Urinary bladder (tissue), 4 donors: ENCODE data around the gene CDK19. TPM values are rescaled to one million over a fixed set of nuclear protein-coding genes. Genes with fewer than 3 reads are reported as not detected.
"Not testable (repeated sequence)": the region's sequence is repeated elsewhere in the genome, so short reads cannot be mapped to it uniquely, and the experiment has no call there.

Experiments used
- DNase-seq: peaks from one replicate; pipeline ENCODE4 v3.0.0-alpha.2; 2015; ENCODE audit errors: extremely low spot score
- H3K27ac ChIP-seq: one replicate; pipeline ENCODE4 v1.5.1; 2013; ENCODE audit warnings: low read depth, mild to moderate bottlenecking, moderate library complexity
- H3K36me3 ChIP-seq: one replicate; pipeline ENCODE4 v1.6.1; 2013; ENCODE audit warnings: mild to moderate bottlenecking, moderate library complexity; ENCODE audit not compliant: insufficient read depth
- H3K4me1 ChIP-seq: one replicate; pipeline ENCODE4 v1.6.1; 2013; ENCODE audit warnings: mild to moderate bottlenecking, moderate library complexity; ENCODE audit not compliant: insufficient read depth
- H3K4me3 ChIP-seq: one replicate; pipeline ENCODE4 v1.5.1; 2013; ENCODE audit warnings: low read depth, low read length
- WGBS: extraction: QIAGEN DNeasy Blood & Tissue Kit; methylation state at CpG from one replicate; pipeline ENCODE4 v1.1.7; 2013; 5-methylcytosine and 5-hydroxymethylcytosine counted together
- polyA plus RNA-seq: library from polyadenylated mRNA; stranded (reverse); fragments of 200-250 nt; gene quantifications from one replicate; pipeline ENCODE4 v1.2.3, GENCODE V29; 2013
- total RNA-seq: library from RNA; depleted of rRNA; stranded (reverse); fragments of >200 nt; gene quantifications from one replicate; pipeline ENCODE4 v1.2.3, GENCODE V29; 2014
- donor health status: healthy with polysubstance abuse.
- donor health status: healthy.

Gene CDK19
- total and polyA plus RNA-seq, 2 donors: 14.0 to 32.9 TPM

DNA sequence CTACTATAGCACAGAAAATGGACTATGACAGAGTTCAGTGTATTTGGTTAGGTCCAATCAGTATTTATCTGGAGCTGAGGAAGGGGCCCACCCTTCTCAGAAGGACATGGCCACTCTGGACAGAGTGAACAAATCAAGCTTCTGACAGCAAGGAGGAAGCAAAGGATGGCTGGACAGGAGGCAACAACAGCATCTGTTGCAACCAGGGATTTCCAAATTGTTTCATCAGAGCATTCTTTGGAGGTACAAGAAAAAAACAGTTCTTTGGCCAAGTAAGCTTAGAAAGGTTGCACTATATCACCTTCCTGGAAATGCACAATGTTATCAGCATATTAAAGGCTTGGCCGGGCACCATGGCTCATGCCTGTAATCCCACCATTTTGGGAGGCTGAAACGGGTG, 220.2 kb downstream of the CDK19 start:
- no peak for DNase-seq
- Histone ChIP-seq H3K4me3 (no peak overlapping the region), H3K36me3 (no peaks in the 10 kb centered on the region), H3K27ac (no peak overlapping the region), H3K4me1 (no peaks in the 10 kb centered on the region)
- WGBS: 93% methylated on average over 2 of the region's 2 CpGs

DNA sequence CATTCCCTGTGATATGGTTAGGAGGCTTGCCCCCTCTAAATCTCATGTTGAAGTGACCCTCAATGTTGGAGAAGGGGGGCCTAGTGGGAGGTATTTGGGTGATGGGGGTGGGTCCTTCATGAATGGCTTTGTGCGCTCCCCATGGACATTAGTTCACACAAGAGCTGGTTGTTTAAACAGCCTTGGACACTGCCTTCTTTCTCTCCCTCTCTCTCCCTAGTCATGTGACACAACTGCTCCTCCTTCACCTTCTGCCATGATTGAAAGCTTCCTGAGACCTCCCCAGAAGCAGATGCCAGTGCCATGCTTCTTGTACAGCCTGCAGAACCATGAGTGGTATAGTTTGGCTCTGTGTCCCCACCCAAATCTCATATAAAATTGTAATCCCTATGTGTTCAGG, 221.6 kb downstream of the CDK19 start:
- 100% methylated on average over 1 of the region's 1 CpG for WGBS
- Histone ChIP-seq H3K4me1 (no peaks in the 10 kb centered on the region), H3K36me3 (no peaks in the 10 kb centered on the region), H3K27ac (no peak overlapping the region), H3K4me3 (no peak overlapping the region)
- DNase-seq: no peak

DNA sequence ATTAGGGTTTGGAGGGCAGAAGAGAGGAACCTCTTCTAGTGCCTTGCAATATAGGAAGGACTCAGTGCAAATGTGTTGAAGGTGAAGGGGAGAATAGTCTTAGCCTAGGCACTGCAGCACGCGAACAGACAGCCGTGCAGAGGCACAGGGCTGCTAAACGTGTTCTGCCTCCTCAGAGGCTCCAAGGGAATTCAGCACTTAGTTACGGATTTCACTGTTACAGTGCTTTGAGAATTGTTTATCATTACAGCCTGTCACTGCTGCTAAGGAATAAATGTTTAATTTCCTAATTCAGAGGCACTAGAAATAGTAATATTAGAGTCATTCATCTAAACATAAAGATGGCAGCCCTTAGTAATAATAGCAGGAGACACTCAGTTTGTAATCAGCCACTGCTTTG, 222.5 kb downstream of the CDK19 start:
- no peak for DNase-seq
- H3K27ac ChIP-seq: no peak overlapping the region
- H3K4me1 ChIP-seq: no peaks in the 10 kb centered on the region
- no peaks in the 10 kb centered on the region for H3K36me3 ChIP-seq
- H3K4me3 ChIP-seq: no peak overlapping the region
- 30% methylated on average over 5 of the region's 5 CpGs for WGBS

DNA sequence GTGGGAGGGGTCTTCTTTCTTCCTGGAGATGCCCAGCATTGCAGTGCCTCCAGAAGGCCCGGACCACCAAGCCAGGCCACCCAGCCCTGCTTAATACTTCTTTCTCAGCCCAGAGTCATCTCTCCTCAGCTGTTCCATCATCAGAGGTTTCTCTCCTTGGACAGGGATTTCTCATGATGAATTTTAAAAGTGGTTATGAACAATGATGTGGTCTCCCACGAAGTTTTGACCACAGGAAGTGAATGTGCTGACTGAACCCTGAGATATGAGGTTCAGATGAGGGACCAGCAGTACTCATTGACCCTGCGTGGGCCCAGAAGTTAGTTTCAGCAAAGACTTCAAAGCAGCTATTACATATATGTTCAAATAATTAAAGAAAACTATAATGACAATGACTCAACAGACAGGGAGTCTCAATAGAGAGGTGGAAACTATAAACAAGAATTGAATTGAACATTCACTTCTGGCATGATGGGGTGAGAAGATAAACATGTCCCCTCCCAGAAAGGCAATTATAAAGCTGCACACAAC, 224.4 kb downstream of the CDK19 start:
- no peak for DNase-seq
- H3K27ac ChIP-seq: no peak overlapping the region
- H3K4me1 ChIP-seq: no peaks in the 10 kb centered on the region
- WGBS: 83% methylated on average over 3 of the region's 3 CpGs
- H3K4me3 ChIP-seq: no peak overlapping the region
- no peaks in the 10 kb centered on the region for H3K36me3 ChIP-seq

DNA sequence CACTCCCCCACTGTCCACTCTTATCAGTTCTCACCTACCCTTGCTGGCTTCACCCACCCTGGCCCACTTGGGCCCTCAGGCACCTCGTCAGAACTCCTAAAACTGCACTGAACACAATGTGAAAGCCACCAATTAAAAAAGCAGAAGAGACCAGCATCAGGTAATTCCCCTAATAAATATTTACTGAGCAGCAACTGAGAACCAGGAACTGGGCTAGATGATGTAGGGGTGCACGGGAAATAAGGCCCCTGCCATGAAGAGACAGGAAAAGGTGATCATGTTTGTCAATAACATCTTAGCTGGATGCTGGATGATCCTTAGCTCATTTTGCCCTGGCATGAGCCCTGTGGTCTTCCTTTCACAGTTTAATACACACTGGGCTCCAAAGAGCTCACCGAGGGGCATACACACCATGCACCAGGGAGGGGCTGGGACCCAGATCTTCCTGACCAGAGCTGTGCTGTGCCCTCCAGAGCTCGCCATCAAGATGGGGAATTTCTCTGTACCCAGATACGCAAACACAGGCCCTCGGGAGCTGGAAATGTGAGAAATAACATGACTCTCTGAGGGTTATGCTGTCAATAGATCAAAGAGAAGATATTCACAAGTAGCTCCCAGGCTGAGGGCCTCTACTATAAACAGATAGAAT, 225.3 kb downstream of the CDK19 start:
- Histone ChIP-seq H3K4me3 (no peak overlapping the region), H3K27ac (no peak overlapping the region), H3K4me1 (no peaks in the 10 kb centered on the region), H3K36me3 (no peaks in the 10 kb centered on the region)
- DNase-seq: no peak
- 85% methylated on average over 6 of the region's 6 CpGs for WGBS

DNA sequence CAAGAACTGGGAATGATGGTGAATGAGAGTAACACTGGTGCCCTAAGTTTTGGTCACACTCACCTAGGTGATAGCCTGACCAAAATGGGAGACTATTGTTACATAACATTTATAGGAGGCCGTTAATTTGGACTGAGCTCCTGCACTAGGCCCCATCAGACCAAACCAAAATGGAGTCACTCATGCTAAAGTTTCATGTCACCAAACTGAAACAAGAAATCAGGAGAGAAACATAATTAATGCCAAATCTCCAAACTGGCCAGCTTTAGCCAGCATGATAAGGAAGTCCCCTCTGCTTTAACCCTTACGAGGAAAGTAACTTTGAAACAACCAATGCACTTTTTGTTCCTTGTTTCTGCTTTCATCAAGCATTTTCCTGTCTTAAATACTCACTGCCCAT, 227.9 kb downstream of the CDK19 start:
- H3K27ac ChIP-seq: no peak overlapping the region
- no peak for DNase-seq
- no peaks in the 10 kb centered on the region for H3K4me1 ChIP-seq
- no peak overlapping the region for H3K4me3 ChIP-seq
- WGBS: 85% methylated on average over 2 of the region's 2 CpGs
- H3K36me3 ChIP-seq: no peaks in the 10 kb centered on the region

DNA sequence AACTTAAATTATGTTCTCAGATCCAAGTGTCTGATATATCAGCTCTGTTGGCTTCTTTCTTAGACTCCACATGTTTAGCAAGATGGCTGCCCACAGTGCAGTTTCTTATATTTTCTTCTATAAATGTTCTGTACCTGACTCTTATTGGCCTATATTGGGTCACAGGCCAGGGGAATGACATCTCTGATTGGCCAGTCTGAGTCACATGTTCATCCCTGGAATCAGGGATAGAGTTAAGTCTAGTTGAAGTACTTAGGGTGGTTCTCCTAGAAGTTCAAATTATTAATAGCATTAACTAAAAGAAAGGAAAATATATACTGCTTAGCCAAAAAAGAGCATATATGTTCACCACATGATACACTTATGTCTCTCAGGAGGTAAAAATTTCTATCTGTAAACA, 233.6 kb downstream of the CDK19 start:
- DNase-seq: no peak
- H3K4me1 ChIP-seq: no peaks in the 10 kb centered on the region
- H3K36me3 ChIP-seq: no peaks in the 10 kb centered on the region
- no peak overlapping the region for H3K4me3 ChIP-seq
- H3K27ac ChIP-seq: no peak overlapping the region

DNA sequence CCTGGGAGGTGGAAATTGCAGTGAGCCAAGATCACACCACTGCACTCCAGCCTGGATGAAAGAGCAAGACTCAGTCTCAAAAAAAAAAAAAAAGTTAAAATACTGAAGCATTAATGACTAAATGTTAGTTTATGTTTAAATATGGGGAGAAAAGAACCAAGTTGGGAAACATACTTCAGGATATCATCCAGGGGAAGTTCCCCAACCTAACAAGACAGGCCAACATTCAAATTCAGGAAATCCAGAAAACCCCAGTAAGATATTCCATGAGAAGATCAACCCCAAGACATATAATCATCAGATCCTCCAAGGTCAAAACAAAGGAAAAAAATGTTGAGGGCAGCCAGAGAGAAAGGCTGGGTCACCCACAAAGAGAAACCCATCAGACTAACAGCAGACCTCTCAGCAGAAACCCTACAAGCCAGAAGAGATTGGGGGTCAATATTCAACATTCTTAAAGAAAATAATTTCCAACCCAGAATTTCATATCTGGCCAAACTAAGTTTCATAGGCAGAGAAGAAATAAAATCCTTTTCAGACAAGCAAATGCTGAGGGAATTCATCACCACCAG, 237.6 kb downstream of the CDK19 start:
- H3K4me1 ChIP-seq, H3K4me3 ChIP-seq, DNase-seq, H3K27ac ChIP-seq, H3K36me3 ChIP-seq: not testable (repeated sequence)

DNA sequence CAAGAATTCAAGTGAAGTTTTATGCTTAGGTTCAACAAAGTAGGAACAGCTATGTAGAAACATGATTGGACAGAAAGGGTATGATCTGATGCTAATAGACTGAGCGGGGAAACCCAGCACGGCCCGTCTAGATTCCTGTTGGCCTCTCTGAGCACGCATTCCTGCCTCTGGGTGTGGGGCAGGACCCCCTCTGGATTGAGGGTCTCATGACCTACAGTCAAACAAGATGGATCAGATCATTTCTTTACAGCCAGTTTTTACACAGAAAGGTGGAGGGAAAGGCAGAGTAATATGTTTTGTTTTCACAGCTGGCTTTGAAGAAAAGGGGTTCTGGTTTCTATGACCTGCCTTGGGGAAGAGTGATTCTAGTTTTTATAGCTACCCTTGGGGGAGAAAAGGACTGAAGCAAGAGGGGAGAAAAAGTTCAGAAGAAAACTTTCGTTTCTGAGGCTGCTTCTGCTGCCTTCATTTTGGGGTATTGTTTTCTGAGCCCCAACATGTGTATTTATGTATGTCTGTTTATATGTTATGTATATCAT, 239.3 kb downstream of the CDK19 start:
- no peaks in the 10 kb centered on the region for H3K36me3 ChIP-seq
- DNase-seq: no peak
- no peak overlapping the region for H3K27ac ChIP-seq
- no peaks in the 10 kb centered on the region for H3K4me1 ChIP-seq
- 63% methylated on average over 5 of the region's 5 CpGs for WGBS
- H3K4me3 ChIP-seq: no peak overlapping the region

DNA sequence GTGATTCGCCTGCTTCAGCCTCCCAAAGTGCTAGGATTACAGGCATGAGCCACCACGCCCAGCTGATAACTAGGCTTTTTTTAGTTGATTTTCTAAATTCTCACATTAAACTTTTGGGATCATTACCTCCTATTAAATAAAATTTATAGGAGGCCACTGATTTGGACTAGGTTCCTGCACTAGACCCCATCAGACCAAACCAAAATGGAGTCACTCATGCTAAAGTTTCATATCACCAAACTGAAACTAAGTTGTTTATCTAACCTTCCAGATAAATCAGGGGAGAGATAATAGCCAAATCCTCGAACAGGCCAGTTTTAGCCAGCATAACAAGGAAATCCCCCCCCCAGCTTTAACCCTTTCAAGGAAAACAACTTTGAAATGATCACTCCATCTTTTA, 240.5 kb downstream of the CDK19 start:
- 73% methylated on average over 3 of the region's 3 CpGs for WGBS

DNA sequence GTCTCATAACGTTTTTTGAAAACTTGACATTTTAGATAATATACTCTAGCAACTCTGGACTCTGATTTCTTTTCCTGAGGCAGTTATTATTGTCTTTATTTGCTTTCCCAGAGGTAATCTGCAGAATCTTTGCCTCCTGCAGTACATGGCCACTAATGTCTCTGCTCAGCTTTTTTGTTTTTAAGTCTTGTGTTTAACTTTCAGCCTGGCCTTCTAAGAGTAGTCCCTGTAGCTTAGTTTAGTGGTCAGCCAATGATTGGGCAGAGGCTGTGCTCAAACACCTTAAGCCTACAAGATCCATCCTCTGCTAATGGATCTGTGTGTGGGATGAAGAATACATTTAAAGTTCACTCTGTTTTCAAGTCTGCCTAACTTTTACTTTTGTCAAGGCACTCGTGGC, 241.7 kb downstream of the CDK19 start:
- DNase-seq: no peak
- Histone ChIP-seq H3K27ac (no peak overlapping the region), H3K4me1 (no peaks in the 10 kb centered on the region), H3K36me3 (no peaks in the 10 kb centered on the region), H3K4me3 (no peak overlapping the region)
- WGBS: 52% methylated on average over 2 of the region's 2 CpGs

More for the DNA sequence above, 240.5 kb downstream of the CDK19 start:
- no peak overlapping the region for H3K4me3 ChIP-seq
- no peak for DNase-seq
- no peaks in the 10 kb centered on the region for H3K36me3 ChIP-seq
- no peak overlapping the region for H3K27ac ChIP-seq
- no peaks in the 10 kb centered on the region for H3K4me1 ChIP-seq

DNA sequence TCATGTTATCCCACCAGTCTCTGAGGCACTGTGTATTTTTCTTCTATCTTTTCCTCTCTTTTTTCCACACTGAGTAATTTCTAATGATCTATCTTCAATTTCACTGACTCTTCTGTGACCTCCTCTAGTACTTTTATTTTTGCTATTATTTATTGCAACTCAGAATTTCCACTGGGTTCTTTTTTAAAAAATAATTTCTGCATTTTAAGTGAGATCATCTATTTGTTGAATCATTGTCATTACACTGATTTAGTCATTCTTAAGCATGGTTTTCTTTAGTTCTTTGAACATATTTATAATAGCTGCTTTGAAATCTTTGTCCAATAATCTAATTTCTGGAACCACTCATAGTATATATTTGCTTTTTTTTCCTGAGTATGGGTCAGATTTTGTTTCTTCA, 242.1 kb downstream of the CDK19 start:
- H3K4me1 ChIP-seq: no peaks in the 10 kb centered on the region
- DNase-seq: no peak
- no peak overlapping the region for H3K4me3 ChIP-seq
- no peak overlapping the region for H3K27ac ChIP-seq
- H3K36me3 ChIP-seq: no peaks in the 10 kb centered on the region

DNA sequence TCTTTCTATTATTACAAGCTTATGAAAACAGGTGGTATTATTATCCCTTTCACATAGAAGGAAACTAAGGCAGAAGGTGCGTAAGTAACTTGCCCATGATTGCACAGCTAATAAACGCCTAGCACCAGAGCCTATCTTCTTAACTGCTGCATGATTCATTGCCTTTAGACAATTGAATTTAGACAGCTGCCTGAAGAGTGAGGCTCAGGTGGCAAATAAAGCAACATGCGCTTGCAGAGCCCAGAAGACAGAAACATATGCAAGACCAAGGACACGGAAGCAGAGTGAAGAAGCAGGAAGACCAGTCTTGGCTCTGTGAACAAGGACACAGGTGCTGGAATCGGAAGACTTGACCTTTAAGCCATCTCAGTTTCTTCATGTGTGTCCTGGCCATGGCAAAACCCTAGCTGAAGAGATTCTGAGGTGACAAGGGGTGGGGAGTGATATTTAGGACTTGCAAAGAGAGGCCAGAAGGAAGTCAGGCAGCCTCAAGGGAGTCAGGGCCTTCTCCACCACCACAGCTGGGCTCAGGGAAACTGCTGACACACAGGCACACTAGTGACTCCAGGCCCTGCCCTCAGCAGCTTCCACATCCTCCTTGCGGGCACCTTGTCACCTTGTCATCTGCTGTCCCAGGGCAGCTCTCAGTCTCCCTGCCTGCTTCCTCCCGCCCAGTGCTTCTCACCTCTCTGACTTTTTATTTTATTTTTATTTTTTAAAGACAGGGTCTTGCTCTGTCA, 247.1 kb downstream of the CDK19 start:
- no peak for DNase-seq
- Histone ChIP-seq H3K4me3 (no peak overlapping the region), H3K36me3 (no peaks in the 10 kb centered on the region), H3K27ac (no peak overlapping the region), H3K4me1 (no peaks in the 10 kb centered on the region)
- 90% methylated on average over 7 of the region's 7 CpGs for WGBS
